Esophagus muscularis mucosa (tissue), 4 donors: Measurements from ENCODE around the gene ZNF398. TPM values are rescaled to one million over a fixed set of nuclear protein-coding genes. Genes with fewer than 3 reads are reported as not detected.
A peak's percentile ranks its signal among the peaks of the same experiment; 100 is the strongest.

Experiments
- DNase-seq: peaks from one replicate; pipeline ENCODE4 v3.0.0-alpha.2; 2017; ENCODE audit errors: extremely low spot score
- H3K27ac ChIP-seq, 4 donors: fragments of 200-600 bp; sonication (generic); replicated peaks in 1 of 4; 1 replicate in 3 of 4; 2 replicates in 1 of 4; pipeline ENCODE4 v1.5.1; 2016 to 2019; ENCODE audit warnings: mild to moderate bottlenecking in 1 of 4
- H3K27me3 ChIP-seq, 4 donors: fragments of 200-600 bp; sonication (generic); one replicate each; pipeline versions ENCODE4 v1.5.1 to v1.6.0; 2016 to 2019
- H3K36me3 ChIP-seq, 4 donors: fragments of 200-600 bp; sonication (generic); one replicate each; pipeline ENCODE4 v1.5.1; 2016 to 2019
- H3K4me1 ChIP-seq, 4 donors: fragments of 200-600 bp; sonication (generic); one replicate each; pipeline ENCODE4 v1.5.1; 2016 to 2019
- H3K4me3 ChIP-seq, 4 donors: fragments of 200-600 bp; sonication (generic); 1 replicate in 2 of 4; 2 replicates in 2 of 4; pipeline ENCODE4 v1.5.1; 2016 to 2019; ENCODE audit warnings: mild to moderate bottlenecking in 4 of 4, moderate library complexity in 1 of 4
- H3K9me3 ChIP-seq, 4 donors: fragments of 200-600 bp; sonication (generic); 1 replicate in 3 of 4; 2 replicates in 1 of 4; pipeline ENCODE4 v1.5.1; 2016 to 2019
- EP300 ChIP-seq: sonication (generic); formaldehyde crosslinking; IDR thresholded peaks from one replicate; pipeline ENCODE4 v1.6.1; 2017; ENCODE audit warnings: antibody characterized with exemption
- POLR2A ChIP-seq: fragments of 450-650 bp; IDR thresholded peaks from one replicate; pipeline ENCODE4 v1.6.1; 2017; ENCODE audit warnings: antibody characterized with exemption, moderate library complexity, mild to moderate bottlenecking, low read depth
- POLR2AphosphoS5 ChIP-seq, 2 donors: sonication (generic); formaldehyde crosslinking; IDR thresholded peaks; one replicate each; pipeline ENCODE4 v1.6.1; 2017; ENCODE audit warnings: antibody characterized with exemption in 2 of 2
- WGBS: methylation state at CpG from one replicate; pipeline ENCODE4 v1.1.5; 2018; 5-methylcytosine and 5-hydroxymethylcytosine counted together
- intact Hi-C: fragments of 100-400 bp; cut with DNase I; formaldehyde crosslinking; loops from one replicate; pipeline ENCODE4 v1.15.1; 2023
- total RNA-seq, 4 donors: library from RNA; depleted of rRNA; stranded (reverse); fragments of >200 nt; gene quantifications; one replicate each; pipeline versions ENCODE4 v1.1.0 to v1.2.1, GENCODE V29; 2016
- TF ChIP-seq, protein P1 (sequence below), 3 experiments: fragments of 200-600 bp in 2 of 3; fragments of 450-650 bp in 1 of 3; sonication (generic) in 2 of 3; IDR thresholded peaks; one replicate each; pipeline ENCODE4 v1.5.1; 2017 to 2019; ENCODE audit warnings: antibody characterized with exemption in 3 of 3, mild to moderate bottlenecking in 2 of 3, moderate library complexity in 1 of 3

Gene ZNF398
- total RNA-seq, 4 donors from 2014 or later: 16.9 to 22.6 (median 19.2) TPM

DNA sequence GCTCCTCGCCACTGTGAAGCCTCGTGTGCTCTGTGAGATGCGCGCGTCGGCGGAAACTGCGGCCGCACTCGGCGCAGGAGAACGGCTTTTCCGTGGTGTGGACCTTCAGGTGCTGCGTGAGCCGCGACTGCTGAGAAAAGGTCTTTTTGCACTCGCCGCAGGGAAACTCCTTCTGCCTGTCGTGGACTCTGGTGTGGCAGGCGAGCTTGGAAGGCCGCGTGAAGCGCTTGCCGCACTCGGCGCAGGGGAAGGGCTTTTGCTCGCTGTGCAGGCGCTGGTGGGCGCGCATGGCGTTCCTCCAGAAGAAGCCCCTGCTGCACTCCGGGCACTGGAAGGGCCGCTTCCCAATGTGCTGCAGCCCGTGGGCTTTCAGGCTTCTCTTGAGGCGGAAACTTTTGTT lies 43.0 kb upstream of the ZNF398 start:
- Histone ChIP-seq H3K9me3 (no peaks in the 10 kb centered on the region), H3K36me3 (peaks cover 0 to 25% (median 12%) of the 10 kb centered on the region in 4 donors), H3K4me3 (no peak overlapping the region), H3K27me3 (no peaks in the 10 kb centered on the region), H3K4me1 (no peaks in the 10 kb centered on the region), H3K27ac (no peak overlapping the region)
- DNase-seq: no peak
- intact Hi-C loops: no loop called here
- 91% methylated on average over 30 of the region's 35 CpGs for WGBS
- TF ChIP-seq, protein P1, sequence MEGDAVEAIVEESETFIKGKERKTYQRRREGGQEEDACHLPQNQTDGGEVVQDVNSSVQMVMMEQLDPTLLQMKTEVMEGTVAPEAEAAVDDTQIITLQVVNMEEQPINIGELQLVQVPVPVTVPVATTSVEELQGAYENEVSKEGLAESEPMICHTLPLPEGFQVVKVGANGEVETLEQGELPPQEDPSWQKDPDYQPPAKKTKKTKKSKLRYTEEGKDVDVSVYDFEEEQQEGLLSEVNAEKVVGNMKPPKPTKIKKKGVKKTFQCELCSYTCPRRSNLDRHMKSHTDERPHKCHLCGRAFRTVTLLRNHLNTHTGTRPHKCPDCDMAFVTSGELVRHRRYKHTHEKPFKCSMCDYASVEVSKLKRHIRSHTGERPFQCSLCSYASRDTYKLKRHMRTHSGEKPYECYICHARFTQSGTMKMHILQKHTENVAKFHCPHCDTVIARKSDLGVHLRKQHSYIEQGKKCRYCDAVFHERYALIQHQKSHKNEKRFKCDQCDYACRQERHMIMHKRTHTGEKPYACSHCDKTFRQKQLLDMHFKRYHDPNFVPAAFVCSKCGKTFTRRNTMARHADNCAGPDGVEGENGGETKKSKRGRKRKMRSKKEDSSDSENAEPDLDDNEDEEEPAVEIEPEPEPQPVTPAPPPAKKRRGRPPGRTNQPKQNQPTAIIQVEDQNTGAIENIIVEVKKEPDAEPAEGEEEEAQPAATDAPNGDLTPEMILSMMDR (IDR thresholded peaks at IDR 0.05): no peak
- TF ChIP-seq EP300: no peak
- TF ChIP-seq POLR2AphosphoS5 (IDR thresholded peaks at IDR 0.05): no peak
- no peak for TF ChIP-seq POLR2A

DNA sequence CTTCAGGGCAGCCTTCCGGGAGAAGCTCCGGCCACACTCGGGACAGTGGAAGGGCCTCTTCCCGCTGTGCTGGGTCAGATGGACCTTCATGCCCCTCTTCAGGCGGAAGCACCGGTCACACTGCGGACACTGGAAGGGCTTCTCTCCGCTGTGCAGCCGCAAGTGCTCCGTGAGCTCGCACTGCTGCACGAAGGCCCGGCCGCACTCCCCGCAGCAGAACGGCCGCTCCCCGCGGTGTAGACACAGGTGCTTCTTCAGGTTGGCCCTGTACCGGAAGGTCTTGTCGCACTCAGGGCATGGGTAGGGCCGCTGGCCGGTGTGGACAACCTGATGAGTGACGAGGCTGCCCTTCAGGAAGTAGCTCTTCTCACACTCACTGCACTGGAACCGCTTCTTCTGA lies 42.5 kb upstream of the ZNF398 start:
- DNase-seq: no peak
- no peak for TF ChIP-seq POLR2AphosphoS5 (IDR thresholded peaks at IDR 0.05)
- TF ChIP-seq EP300: no peak
- TF ChIP-seq, protein P1 (IDR thresholded peaks at IDR 0.05): no peak
- TF ChIP-seq POLR2A: no peak
- Histone ChIP-seq H3K36me3 (peaks cover 0 to 25% (median 12%) of the 10 kb centered on the region in 4 donors), H3K9me3 (no peaks in the 10 kb centered on the region), H3K27me3 (no peaks in the 10 kb centered on the region), H3K4me3 (no peak overlapping the region), H3K27ac (no peak overlapping the region), H3K4me1 (no peaks in the 10 kb centered on the region)
- WGBS: 100% methylated on average over 9 of the region's 25 CpGs
- intact Hi-C loops: no loop called here

DNA sequence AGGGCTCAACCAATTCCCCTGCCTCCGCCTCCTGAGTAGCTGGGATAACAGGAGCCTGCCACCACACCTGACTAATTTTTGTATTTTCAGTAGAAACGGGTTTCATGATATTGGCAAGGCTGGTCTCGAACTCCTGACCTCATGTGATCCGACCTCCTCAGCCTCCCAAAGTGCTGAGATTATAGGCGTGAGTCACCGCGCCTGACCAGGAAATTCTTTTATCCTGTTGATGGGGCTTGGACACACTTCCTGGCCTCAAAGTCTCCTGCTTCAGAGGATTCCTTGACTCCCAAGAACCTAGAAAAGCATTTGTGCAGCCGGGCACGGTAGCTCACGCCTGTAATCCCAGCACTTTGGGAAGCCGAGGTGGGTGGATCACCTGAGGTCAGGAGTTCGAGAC lies 37.3 kb upstream of the ZNF398 start:
- intact Hi-C loops: no loop called here

DNA sequence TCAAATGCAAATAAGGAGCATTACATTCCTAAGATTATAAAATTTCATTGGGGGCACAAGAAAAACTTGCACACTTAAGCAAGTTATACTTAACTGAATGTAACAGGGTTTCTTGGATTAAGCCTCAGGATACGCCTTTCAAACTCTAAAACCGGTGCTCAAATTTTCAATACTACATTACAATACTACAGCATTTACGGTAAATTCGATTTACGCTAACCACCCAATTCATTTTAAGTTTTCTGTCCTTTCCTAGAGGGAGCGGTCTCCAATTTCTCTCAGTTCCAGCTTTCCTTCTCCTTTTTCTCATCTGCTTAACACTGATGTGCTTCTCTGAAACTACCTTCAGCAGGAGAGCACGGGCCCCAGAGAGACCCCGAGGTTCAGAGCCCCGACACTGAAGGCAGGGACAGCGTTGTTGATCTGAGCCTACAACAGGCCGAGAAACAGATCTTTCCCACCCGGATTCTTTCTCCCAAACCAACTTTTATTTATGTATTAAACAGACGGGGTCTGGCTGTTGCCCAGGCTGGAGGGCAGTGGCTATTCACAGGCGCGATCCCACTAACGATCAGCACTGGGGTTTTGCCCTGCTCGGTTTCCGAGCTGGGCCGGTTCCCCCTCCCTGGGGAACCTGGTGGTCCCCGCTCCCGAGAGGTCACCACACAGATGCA lies 21.9 kb upstream of the ZNF398 start:
- intact Hi-C loops: loop anchor here (5.0 kb wide), 1 partner anchor 647 kb away; the partner anchor contains the start of gene ZNF467
- Histone ChIP-seq H3K27me3 (no peaks in the 10 kb centered on the region), H3K27ac (peak overlapping the region; percentile 93 to 98 (median 98)), H3K4me3 (peak overlapping the region; percentile 79 to 87 (median 82)), H3K9me3 (no peaks in the 10 kb centered on the region), H3K36me3 (peaks cover 0 to 9% (median 2%) of the 10 kb centered on the region in 4 donors), H3K4me1 (peaks cover 15 to 21% (median 19%) of the 10 kb centered on the region in 4 donors)
- WGBS: 2% methylated on average over 21 of the region's 21 CpGs
- no peak for DNase-seq
- TF ChIP-seq, protein P1 (IDR thresholded peaks at IDR 0.05): no peak
- TF ChIP-seq POLR2A (no peak), EP300 (no peak), POLR2AphosphoS5 (IDR thresholded peaks at IDR 0.05) (no peak)

More for the DNA sequence above, 37.3 kb upstream of the ZNF398 start:
- H3K27me3 ChIP-seq: no peaks in the 10 kb centered on the region
- WGBS: 96% methylated on average over 12 of the region's 12 CpGs
- H3K9me3 ChIP-seq: no peaks in the 10 kb centered on the region
- no peak overlapping the region for H3K4me3 ChIP-seq
- DNase-seq: no peak
- TF ChIP-seq EP300 (no peak), POLR2AphosphoS5 (IDR thresholded peaks at IDR 0.05) (no peak), POLR2A (no peak)
- TF ChIP-seq, protein P1 (IDR thresholded peaks at IDR 0.05): no peak
- H3K4me1 ChIP-seq: no peaks in the 10 kb centered on the region
- H3K27ac ChIP-seq: no peak overlapping the region
- peaks cover 0 to 17% (median 5%) of the 10 kb centered on the region in 4 donors for H3K36me3 ChIP-seq
